Gastrocnemius medialis (tissue), 4 donors: Measurements from ENCODE around the gene IL20RA.

Experiments used
- CTCF ChIP-seq, 5 experiments: fragments of 450-650 bp in 3 of 5; fragments of 200-600 bp in 2 of 5; sonication (generic) in 2 of 5; IDR thresholded peaks in 4 of 5; conservative IDR thresholded peaks in 1 of 5; 1 replicate in 4 of 5; 2 replicates in 1 of 5; pipeline ENCODE4 v1.5.1; 2016 to 2019; ENCODE audit warnings: antibody characterized with exemption in 5 of 5, mild to moderate bottlenecking in 3 of 5, moderate library complexity in 3 of 5
- POLR2A ChIP-seq, 2 donors: fragments of 450-650 bp; IDR thresholded peaks; one replicate each; pipeline ENCODE4 v1.6.1; 2017; ENCODE audit warnings: antibody characterized with exemption in 2 of 2, mild to moderate bottlenecking in 2 of 2, moderate library complexity in 2 of 2

GRCh38 chr6:137010128-137010718, 34.5 kb downstream of the IL20RA start:
- TF ChIP-seq POLR2A (IDR thresholded peaks at IDR 0.05) (no peak), CTCF (IDR thresholded peaks at IDR 0.05 in 4 of 5, conservative IDR thresholded peaks at IDR 0.05 in 1 of 5) (no peak)
